ENCODE data around the gene EPS15.

DNA sequence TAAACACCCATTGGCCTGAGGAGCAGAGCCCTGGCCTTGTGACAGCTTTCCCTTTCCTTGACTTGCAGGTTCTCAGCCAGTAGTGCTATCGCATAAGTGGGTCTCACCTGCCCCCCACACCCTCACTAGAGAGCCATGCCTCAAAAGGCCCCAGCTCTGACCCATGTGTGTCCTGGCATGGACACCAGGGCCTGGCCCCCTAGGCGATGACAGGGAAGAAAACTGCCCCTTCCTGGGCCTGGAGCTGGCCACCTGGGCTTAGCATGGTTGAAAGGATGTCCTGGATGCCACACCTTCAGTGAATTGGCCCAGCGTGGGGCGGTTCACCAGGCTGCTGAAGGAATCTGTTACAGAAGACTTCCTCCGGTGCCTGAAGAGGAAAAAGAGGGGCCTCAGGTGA is 207.2 kb downstream of the EPS15 start:
- TF ChIP-seq, protein P1, sequence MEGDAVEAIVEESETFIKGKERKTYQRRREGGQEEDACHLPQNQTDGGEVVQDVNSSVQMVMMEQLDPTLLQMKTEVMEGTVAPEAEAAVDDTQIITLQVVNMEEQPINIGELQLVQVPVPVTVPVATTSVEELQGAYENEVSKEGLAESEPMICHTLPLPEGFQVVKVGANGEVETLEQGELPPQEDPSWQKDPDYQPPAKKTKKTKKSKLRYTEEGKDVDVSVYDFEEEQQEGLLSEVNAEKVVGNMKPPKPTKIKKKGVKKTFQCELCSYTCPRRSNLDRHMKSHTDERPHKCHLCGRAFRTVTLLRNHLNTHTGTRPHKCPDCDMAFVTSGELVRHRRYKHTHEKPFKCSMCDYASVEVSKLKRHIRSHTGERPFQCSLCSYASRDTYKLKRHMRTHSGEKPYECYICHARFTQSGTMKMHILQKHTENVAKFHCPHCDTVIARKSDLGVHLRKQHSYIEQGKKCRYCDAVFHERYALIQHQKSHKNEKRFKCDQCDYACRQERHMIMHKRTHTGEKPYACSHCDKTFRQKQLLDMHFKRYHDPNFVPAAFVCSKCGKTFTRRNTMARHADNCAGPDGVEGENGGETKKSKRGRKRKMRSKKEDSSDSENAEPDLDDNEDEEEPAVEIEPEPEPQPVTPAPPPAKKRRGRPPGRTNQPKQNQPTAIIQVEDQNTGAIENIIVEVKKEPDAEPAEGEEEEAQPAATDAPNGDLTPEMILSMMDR (IDR thresholded peaks at IDR 0.05): no peak
- TF ChIP-seq POLR2A (IDR thresholded peaks at IDR 0.05) (no peak), EP300 (IDR thresholded peaks at IDR 0.05) (no peak)

All from ovary (tissue), 3 donors.